ENCODE measurements around the gene CSF2RB. TPM values are rescaled to one million over a fixed set of nuclear protein-coding genes. Genes with fewer than 3 reads are reported as not detected.

Gene CSF2RB
- total and polyA plus RNA-seq, 9 donors, result 0.53 to 2.3 (median 1.8) TPM

- no peak overlapping the region for H3K27ac ChIP-seq
- H3K36me3 ChIP-seq, result no peaks in the 10 kb centered on the region
- H3K9me3 ChIP-seq, result no peaks in the 10 kb centered on the region
- WGBS, 3 donors, result 75 to 81% (median 78%) methylated on average over 14 of the region's 14 CpGs
- intact Hi-C loops (cut with DNase I), result no loop called here
- no peaks in the 10 kb centered on the region for H3K4me1 ChIP-seq (ENCODE audit: insufficient read depth)
- H3K4me3 ChIP-seq, result no peak overlapping the region
- H3K27me3 ChIP-seq, result no peaks in the 10 kb centered on the region
- TF ChIP-seq POLR2A (IDR thresholded peaks at IDR 0.05) (no peak), CTCF (IDR thresholded peaks at IDR 0.05) (no peak), EP300 (IDR thresholded peaks at IDR 0.05) (no peak)
- DNase-seq, result no peak
Measured at GRCh38 chr22:36926721-36927435, 13.4 kb downstream of the CSF2RB start.

GRCh38 chr22:36927671-36928070 lies 14.2 kb downstream of the CSF2RB start:
- intact Hi-C loops (cut with DNase I), result no loop called here
- Histone ChIP-seq H3K27me3 (no peaks in the 10 kb centered on the region), H3K27ac (no peak overlapping the region), H3K4me3 (no peak overlapping the region), H3K9me3 (no peaks in the 10 kb centered on the region), H3K4me1 (ENCODE audit: insufficient read depth) (no peaks in the 10 kb centered on the region), H3K36me3 (no peaks in the 10 kb centered on the region)
- 64 to 97% (median 67%) methylated on average over 3 of the region's 3 CpGs for WGBS, 3 donors
- TF ChIP-seq CTCF (IDR thresholded peaks at IDR 0.05) (no peak), EP300 (IDR thresholded peaks at IDR 0.05) (no peak), POLR2A (IDR thresholded peaks at IDR 0.05) (no peak)
- no peak for DNase-seq

- Histone ChIP-seq H3K9me3 (no peaks in the 10 kb centered on the region), H3K36me3 (no peaks in the 10 kb centered on the region), H3K4me3 (no peak overlapping the region), H3K27me3 (no peaks in the 10 kb centered on the region), H3K27ac (no peak overlapping the region), H3K4me1 (ENCODE audit: insufficient read depth) (no peaks in the 10 kb centered on the region)
- DNase-seq, result no peak
- 78 to 89% (median 81%) methylated on average over 9 of the region's 9 CpGs for WGBS, 3 donors
- TF ChIP-seq CTCF (IDR thresholded peaks at IDR 0.05) (no peak), EP300 (IDR thresholded peaks at IDR 0.05) (no peak), POLR2A (IDR thresholded peaks at IDR 0.05) (no peak)
- intact Hi-C loops (cut with DNase I), result no loop called here
Measured at GRCh38 chr22:36928196-36928595, 14.8 kb downstream of the CSF2RB start.

- TF ChIP-seq CTCF (IDR thresholded peaks at IDR 0.05), result no peak
- no peak for TF ChIP-seq POLR2A (IDR thresholded peaks at IDR 0.05)
- no peak for TF ChIP-seq EP300 (IDR thresholded peaks at IDR 0.05)
- Histone ChIP-seq H3K4me3 (no peak overlapping the region), H3K27me3 (no peaks in the 10 kb centered on the region), H3K27ac (no peak overlapping the region), H3K4me1 (ENCODE audit: insufficient read depth) (no peaks in the 10 kb centered on the region), H3K36me3 (no peaks in the 10 kb centered on the region), H3K9me3 (no peaks in the 10 kb centered on the region)
- DNase-seq, result no peak
- 57 to 69% (median 61%) methylated on average over 17 of the region's 17 CpGs for WGBS, 3 donors
- intact Hi-C loops (cut with DNase I), result no loop called here
Measured at GRCh38 chr22:36928786-36929535, 15.5 kb downstream of the CSF2RB start.
